HG03457 (cell line): Measurements from ENCODE around the gene G0S2.
A peak's percentile ranks its signal among the peaks of the same experiment; 100 is the strongest.

ENCODE experiments used
- ATAC-seq: cut with Tn5 transposase; IDR thresholded peaks from one replicate; pipeline ENCODE4 v1.9.1; 2021; ENCODE audit warnings: moderate number of reproducible peaks; ENCODE audit not compliant: unreplicated experiment

G0S2 gene

GRCh38 chr1:209648346-209648745 lies 26.9 kb upstream of the G0S2 start:
- no peak for ATAC-seq

GRCh38 chr1:209648931-209649776 lies 26.1 kb upstream of the G0S2 start:
- no peak for ATAC-seq

GRCh38 chr1:209650454-209650853 lies 24.8 kb upstream of the G0S2 start:
- ATAC-seq: no peak

GRCh38 chr1:209651138-209651587 lies 24.0 kb upstream of the G0S2 start:
- ATAC-seq: no peak

- ATAC-seq: no peak
Measured at GRCh38 chr1:209652121-209652735, 23.0 kb upstream of the G0S2 start, which contains the start of gene LAMB3. LAMB3 (minus strand) TSS chr1:209652425; CDS start chr1:209650944, 1,481 bp downstream.

GRCh38 chr1:209652873-209653401 lies 22.3 kb upstream of the G0S2 start:
- ATAC-seq: no peak

GRCh38 chr1:209653915-209654351 lies 21.3 kb upstream of the G0S2 start:
- ATAC-seq: no peak

GRCh38 chr1:209655411-209656231 lies 19.6 kb upstream of the G0S2 start:
- ATAC-seq: no peak

- no peak for ATAC-seq
Measured at GRCh38 chr1:209657140-209657879, 17.9 kb upstream of the G0S2 start.

- no peak for ATAC-seq
Measured at GRCh38 chr1:209657918-209658317, 17.3 kb upstream of the G0S2 start.

GRCh38 chr1:209659909-209660308 lies 15.3 kb upstream of the G0S2 start:
- peak; percentile 56 for ATAC-seq

- no peak for ATAC-seq
Measured at GRCh38 chr1:209661071-209661470, 14.1 kb upstream of the G0S2 start.

- no peak for ATAC-seq
Measured at GRCh38 chr1:209662879-209663327, 12.3 kb upstream of the G0S2 start.

GRCh38 chr1:209667103-209667502 lies 8.1 kb upstream of the G0S2 start:
- no peak for ATAC-seq

GRCh38 chr1:209667708-209668107 lies 7.5 kb upstream of the G0S2 start:
- no peak for ATAC-seq

- ATAC-seq: no peak
Measured at GRCh38 chr1:209670441-209671082, 4.7 kb upstream of the G0S2 start.

- peak; percentile 87 for ATAC-seq
Measured at GRCh38 chr1:209672705-209673630, 2.2 kb upstream of the G0S2 start.

- ATAC-seq: no peak
Measured at GRCh38 chr1:209673631-209674417, 1.4 kb upstream of the G0S2 start.
